DLD1 (cell line): ENCODE results near the gene ANXA4.
"Not testable (repeated sequence)": the region's sequence is repeated elsewhere in the genome, so short reads cannot be mapped to it uniquely, and the experiment has no call there.

Experiments used
- in situ Hi-C: cut with HindIII; loops from 2 replicates; pipeline ENCODE4 v1.10.0; 2017; ENCODE audit warnings: low sequenced_read_pairs

ANXA4 gene

GRCh38 chr2:69745035-69745434 lies 3.1 kb downstream of the ANXA4 start:
- in situ Hi-C loops = no loop called here

GRCh38 chr2:69750246-69750645 lies 8.3 kb downstream of the ANXA4 start:
- in situ Hi-C loops = no loop called here

GRCh38 chr2:69753659-69754363 lies 11.9 kb downstream of the ANXA4 start:
- in situ Hi-C loops = no loop called here

- in situ Hi-C loops = no loop called here
These were observed 12.7 kb downstream of the ANXA4 start for GRCh38 chr2:69754633-69755032.

- in situ Hi-C loops = no loop called here
These were observed 14.0 kb downstream of the ANXA4 start for GRCh38 chr2:69755862-69756467.

GRCh38 chr2:69762025-69762424 lies 20.1 kb downstream of the ANXA4 start:
- in situ Hi-C loops = no loop called here

GRCh38 chr2:69762513-69763494 lies 20.9 kb downstream of the ANXA4 start:
- in situ Hi-C loops = no loop called here

- in situ Hi-C loops = not testable (repeated sequence)
These were observed 21.9 kb downstream of the ANXA4 start for GRCh38 chr2:69763831-69764230.

GRCh38 chr2:69764286-69765095 lies 22.6 kb downstream of the ANXA4 start:
- in situ Hi-C loops = no loop called here

GRCh38 chr2:69765096-69765380 lies 23.1 kb downstream of the ANXA4 start:
- in situ Hi-C loops = no loop called here

- in situ Hi-C loops = no loop called here
These were observed 24.1 kb downstream of the ANXA4 start for GRCh38 chr2:69766014-69766413.

- in situ Hi-C loops = no loop called here
These were observed 25.1 kb downstream of the ANXA4 start for GRCh38 chr2:69767034-69767433.

GRCh38 chr2:69768235-69768634 lies 26.3 kb downstream of the ANXA4 start:
- in situ Hi-C loops = no loop called here

- in situ Hi-C loops = no loop called here
These were observed 26.9 kb downstream of the ANXA4 start for GRCh38 chr2:69768789-69769188.

- in situ Hi-C loops = no loop called here
These were observed 27.3 kb downstream of the ANXA4 start for GRCh38 chr2:69769272-69769671.

GRCh38 chr2:69770193-69770702 lies 28.3 kb downstream of the ANXA4 start:
- in situ Hi-C loops = no loop called here

GRCh38 chr2:69770747-69771146 lies 28.8 kb downstream of the ANXA4 start:
- in situ Hi-C loops = no loop called here

- in situ Hi-C loops = no loop called here
These were observed 29.5 kb downstream of the ANXA4 start for GRCh38 chr2:69771461-69771860.

- in situ Hi-C loops = no loop called here
These were observed 31.3 kb downstream of the ANXA4 start for GRCh38 chr2:69773206-69773605.

- in situ Hi-C loops = not testable (repeated sequence)
These were observed 32.5 kb downstream of the ANXA4 start for GRCh38 chr2:69774258-69774983.
